HCEC 1CT (cell line): Measurements from ENCODE around the gene AP2A1.

Experiments
- DNase-seq: peaks from one replicate; pipeline ENCODE4 v3.0.0-alpha.2; 2017

Gene AP2A1

DNA sequence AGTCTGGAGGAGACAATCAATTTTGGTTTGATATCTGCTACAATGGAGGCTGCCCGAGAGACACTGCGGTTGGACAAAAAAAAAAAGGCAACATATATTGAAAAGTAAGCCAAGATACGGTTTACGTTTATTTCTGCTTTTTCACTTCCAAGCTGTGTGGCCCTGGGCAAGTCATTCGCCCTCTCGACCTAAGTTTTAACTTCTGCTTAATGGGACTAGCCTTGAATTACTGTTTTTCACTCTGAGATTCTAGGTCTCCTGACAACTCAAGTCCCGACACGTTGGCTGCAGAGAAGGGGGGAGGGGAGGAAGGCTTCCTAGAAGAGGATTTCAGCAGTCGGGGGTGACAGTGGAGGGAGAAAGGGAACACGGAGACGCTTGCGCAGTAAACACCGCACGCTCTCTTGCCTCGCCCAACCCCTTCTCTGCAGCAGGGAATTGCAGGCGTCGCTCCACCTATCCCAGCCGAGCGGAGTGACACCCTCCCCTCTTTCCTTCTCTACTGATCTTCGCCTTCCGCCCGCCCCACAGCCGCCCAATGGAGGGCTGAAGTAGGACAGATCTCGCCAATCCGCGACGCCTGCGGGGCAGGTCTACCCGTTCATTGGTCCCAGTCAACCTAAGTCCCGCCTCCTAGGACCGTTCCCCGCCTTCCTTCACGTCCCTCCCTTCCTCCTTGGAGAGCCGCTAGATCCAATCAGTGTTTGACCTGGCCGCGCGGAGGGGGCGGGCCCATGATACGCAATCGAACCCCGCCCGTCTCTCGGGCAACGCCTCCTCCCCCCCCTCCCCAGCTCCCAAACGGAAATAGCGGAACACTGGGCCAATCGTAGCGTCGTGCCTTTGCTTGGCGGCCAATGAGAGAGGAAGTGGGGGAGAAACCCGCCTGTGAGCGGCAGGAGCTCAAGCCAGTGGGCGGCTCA, 533 bp upstream of the AP2A1 start:
- DNase-seq: peak; percentile 100

DNA sequence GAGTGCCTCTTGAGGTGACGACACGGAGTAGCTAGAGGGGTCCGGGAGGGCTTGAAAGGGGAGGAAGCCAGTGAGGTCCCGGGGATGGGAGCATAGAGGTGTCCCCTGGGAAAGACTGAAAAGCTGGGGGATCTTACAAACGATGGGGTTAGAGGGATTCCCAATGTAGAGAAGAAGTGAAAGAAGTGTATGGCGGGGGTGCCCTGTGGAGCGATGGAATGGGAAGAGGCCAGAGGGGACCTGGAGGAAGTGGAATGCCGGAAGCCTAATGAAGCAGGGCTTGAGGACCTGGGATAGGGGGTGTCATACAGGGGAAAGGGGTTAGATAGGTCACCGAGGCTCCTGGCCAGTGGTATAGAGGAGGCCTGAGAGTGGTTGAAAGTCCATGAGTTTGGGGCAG, 580 bp downstream of the AP2A1 start:
- DNase-seq: peak; percentile 35

DNA sequence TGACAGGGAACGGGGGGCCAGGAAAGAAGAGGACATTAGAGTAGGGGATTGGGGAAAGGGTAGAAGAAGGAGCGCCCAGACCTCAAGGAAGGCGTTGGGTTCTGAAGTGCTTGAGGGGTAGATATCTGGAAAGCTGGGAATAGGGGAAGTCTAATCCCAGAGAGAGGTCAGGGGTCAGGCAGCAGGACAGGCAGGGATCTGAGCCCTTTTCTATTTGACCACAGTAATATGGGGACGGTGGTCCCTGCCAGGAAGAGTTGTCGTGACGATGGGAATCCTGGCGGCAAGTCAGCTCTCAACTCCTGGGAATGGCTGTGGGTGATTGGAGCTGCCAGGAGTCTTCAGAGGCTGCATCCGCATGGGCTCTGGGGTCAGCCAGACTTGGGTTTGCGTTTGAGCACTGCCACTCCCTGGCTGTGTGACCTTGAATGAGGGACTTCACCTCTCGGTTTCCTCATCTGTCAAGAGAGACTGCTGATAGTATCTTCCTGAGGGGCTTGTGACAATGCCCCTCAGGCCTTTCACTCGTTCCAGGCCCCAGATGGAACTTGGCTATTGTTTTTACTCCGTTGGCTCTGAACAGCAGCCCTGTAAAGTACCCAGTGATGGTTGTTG, 1.3 kb downstream of the AP2A1 start:
- no peak for DNase-seq

DNA sequence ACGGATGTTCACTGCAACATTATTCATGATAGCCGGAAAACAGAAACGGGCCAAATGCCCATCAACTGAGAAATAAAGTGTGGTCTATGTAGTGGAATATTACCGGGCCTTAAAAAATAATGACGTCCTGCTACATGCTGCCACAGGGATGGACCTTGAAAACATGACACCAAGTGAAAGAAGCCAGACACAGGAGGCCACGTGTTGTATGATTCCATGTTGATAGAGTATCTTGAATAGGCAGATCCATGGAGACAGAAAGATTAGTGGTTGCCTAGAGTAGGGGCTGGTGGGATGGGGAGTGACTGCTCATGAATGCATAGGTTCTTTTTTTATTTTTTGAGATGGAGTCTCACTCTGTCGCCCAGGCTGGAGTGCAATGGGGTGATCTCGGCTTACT, 3.7 kb downstream of the AP2A1 start:
- DNase-seq: no peak

DNA sequence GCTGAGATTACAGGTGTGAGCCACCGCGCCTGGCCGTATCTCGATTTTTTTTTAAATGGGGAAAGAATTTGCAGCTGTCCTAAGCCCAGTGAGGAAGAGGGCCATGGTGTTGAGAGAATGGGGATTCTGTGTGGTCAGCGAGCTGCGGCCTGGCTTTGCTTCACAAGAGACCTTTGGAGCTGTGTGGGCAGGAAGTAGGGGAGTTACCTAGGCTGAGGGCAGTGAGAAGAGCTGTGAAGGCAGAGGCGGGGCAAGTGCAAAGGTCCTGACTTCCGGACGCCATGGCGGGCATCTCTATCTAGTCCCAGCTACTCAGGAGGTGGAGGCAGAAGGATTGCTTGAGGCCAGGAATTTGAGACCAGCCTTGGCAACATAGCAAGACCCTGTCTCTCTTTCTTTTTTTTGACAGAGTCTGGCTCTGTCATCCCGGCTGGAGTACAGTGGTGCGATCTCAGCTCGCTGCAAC, 4.9 kb downstream of the AP2A1 start:
- no peak for DNase-seq

DNA sequence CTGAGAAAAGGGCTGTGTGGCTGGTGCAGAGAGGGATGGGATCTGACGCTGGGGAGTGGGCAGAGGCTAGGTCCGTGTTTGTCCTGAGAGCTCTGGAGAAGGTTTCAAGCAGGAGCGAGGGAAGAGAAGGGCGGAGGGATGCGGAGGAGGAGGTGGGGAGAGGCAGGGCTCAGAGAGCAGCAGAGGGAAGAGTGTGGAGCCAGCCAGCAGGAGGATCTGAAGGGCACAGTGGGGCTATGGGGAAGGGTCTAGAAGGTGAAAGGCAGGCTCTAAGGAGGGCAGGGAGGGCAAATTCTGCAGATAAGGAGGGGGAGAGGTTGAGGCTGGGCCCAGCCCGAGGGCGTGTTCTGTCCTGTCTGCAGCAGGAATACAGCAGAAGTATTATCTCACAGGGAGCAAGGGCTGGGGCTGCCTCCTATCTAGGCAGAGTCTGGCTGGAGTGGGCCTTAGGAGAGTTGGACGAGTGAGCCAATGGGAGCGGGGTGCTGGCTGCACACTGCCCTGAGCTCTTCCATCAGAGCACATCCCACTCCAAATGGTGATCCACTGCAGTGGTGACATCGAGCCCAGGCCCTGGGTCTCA, 6.1 kb downstream of the AP2A1 start:
- no peak for DNase-seq

DNA sequence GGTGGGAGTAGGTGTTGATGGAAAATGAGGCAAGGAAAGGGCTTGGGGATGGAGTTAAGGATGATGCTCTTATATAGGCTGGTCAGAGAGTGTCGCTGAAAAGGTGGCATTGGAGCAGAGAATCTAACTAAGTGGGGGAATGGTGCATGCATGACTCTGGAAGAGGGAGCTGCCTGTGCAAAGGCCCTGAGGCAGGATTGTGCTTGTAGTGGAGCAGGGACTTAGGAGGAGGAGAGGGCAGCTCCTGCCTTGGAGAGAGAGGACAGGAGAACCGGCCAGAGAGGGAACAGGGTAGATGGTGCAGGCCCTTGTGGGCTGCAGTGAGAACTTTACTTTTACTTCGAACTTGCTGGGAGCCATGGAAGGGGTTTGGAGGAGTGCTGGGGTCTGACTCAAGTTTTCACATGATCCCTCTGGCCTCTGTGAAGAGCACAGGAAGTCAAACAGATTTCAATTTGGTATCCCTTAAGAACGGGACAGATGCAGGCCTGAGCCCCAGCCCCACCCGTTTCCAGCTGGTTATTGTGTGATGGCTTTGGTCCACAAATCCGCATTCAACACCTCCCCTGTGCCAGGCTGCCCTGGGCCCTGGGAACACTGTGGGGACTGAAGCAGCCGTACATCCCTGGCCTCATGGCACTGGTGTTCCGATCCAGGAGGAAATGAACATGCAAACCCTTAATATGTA, 7.0 kb downstream of the AP2A1 start:
- no peak for DNase-seq

DNA sequence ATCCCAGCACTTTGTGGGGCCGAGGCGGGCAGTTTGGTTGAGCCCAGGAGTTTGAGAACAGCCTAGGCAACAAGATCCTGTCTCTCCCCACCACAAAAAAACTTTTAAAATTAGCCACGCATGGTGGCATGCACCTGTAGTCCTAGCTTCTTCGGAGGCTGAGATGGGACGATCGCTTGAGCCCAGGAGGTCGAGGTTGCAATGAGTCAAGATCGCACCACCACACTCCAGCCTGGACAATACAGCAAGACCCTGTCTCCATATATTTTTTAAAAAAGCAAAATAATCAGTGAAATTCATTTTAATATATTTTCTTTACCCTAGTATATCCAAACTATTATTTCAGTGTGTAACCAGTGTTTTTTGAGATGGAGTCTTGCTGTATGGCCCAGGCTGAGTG, 8.2 kb downstream of the AP2A1 start:
- no peak for DNase-seq

DNA sequence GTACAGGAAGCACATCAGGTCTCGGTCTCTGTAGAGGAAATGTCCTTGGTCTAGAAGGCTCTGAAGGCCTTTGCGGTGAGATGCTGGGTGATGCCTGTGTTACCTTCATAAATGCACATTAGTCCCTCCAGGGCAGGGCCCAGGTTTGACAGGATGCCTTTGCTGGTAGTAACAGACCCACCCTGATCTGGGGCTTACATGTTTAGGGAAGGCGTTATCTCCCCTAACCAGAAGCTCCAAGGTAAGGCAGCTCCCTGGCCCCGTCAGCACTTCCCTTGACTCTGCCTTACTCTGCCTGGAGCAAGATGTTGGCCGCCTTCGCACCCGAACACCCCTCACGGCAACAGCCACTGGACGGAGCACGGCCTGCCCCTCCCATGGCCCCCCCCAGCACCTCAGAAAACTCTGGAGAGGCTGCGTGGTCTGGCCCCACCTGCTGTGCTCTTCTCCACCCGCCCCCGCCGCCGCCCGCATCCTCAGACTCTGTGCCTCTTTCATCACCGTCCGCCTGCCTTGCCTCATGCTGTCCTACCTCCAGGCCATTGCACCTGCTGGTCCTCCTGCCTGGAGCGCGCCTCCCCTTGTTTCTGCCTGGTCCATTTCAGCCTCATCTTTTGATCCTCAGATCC, 9.1 kb downstream of the AP2A1 start:
- DNase-seq: no peak

DNA sequence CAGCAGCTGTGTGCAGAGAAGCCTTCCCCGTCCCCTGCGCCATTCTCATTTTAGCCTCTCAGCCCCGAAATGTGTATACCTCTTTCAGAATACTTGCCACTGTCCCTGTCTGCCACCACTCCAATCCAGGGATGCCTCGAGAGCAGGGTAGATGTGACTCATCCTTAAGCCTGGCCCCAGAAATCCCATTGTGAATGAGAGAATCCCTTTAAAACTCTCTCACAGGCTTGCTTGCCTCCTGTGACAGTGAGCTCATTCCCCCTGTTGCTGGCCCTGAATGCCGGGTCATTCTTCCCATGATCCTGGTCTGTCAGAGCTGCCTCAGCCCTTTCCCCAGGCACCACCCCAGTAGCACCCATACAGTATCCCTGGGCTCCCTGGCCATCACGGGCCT, 9.6 kb downstream of the AP2A1 start:
- no peak for DNase-seq

DNA sequence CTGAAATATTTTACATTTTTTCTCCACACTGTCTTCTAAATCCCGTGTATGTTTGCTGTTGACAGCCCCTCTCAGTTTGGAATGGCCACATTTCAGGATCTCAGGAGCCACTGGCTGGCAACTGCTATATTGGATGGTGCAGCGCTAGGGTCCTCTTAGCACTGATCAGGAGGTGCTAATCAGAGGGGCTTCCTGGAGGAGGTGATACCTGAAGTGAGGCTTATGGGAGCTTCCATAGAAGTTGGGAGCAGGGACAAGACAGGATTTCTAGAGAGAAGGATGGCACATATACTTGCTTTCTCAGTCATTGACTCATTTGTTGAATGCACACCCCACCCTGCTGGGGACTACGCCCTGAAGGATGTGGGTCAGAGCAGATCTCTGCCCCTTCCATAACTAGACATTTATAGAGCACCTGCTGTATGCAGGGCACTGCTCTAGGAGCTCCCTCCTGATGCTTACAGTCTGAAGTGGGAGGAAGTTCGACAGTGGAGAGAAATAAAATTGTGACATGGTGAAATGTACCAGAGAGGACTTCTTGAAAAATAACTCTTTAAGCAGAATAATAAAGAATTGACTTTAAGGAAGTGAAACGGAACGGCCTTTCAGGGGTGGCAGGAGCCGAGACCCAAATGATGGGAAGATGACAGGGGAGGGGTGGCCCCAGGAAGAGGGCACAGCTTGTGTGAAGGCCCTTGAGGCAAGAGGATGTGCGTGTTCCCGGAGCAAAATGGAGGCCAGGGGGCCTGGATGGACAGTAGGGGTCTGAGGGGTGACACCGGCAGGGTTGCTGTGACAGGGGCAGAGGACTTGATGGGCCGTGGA, 13.1 kb downstream of the AP2A1 start:
- no peak for DNase-seq

DNA sequence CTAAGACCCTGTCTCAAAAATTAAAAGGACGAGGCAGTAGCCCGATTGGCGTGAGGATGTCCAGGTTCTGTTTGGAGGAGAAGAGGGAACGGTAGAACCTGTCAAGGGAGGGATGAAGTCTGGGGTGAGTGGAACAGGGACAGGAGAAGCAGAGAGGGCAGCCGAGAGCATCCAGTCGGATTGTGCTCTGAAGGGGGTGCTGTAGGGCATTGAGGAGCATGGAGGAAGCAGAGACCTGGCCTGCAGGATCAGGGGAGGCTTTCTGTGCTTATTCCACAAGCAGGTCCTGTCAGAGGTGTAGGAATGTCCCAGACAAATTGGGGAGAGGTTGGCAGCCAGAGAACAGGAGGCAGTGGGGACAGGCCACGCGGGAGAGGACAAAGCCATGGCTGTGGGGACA, 14.1 kb downstream of the AP2A1 start:
- no peak for DNase-seq

DNA sequence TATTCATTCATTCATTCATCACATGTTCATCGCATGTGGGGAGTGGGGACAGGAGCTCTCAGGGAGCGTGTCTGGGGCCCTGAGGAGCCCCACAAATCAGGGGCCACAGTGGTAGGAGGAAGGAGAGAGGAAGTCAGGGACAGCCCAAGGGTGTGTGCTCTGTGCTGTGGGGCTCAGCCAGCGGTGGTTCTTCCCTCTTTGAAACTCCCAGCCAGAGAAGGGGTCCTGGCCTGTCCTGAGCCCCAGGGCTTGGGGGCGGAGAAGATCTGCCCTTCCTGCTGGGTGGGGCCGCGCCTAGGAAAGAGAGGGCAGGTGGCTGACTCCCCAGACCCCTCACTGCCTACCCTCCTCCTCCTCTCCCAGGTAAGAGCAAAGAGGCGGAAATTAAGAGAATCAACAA, 14.6 kb downstream of the AP2A1 start:
- no peak for DNase-seq

DNA sequence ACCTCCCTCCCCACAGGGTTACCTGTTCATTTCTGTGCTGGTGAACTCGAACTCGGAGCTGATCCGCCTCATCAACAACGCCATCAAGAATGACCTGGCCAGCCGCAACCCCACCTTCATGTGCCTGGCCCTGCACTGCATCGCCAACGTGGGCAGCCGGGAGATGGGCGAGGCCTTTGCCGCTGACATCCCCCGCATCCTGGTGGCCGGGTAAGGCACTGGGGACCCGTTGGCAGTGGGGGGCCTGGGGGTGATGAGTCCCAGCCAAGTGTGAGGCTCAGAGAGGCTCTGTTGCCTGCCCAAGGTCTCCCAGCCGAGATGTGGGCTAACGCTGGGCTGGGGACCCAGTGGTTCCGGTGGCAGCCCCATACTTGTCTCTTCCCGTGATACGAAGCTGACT, 15.7 kb downstream of the AP2A1 start:
- no peak for DNase-seq

DNA sequence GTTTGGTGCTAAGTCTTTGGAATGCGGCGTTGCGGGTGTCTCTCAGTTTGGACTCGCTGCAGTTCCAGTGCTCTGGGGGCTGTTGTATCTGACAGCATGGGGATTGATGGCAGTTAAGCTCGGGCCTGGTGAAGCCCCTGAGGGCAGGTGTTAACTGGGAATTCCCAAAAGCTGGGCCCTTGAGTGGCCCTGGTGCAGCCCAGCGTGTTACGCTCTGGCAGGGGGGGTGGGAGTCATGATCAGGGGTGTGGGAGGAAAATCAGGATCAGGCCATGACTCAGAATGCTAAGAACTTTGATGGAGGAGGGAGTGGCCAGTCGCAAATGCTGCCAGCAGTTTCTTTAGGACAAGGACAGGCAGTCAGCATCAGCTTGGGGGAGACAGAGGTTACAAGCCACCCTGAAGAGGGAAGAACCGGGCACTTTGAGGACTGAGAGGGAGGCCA, 19.6 kb downstream of the AP2A1 start:
- DNase-seq: no peak

DNA sequence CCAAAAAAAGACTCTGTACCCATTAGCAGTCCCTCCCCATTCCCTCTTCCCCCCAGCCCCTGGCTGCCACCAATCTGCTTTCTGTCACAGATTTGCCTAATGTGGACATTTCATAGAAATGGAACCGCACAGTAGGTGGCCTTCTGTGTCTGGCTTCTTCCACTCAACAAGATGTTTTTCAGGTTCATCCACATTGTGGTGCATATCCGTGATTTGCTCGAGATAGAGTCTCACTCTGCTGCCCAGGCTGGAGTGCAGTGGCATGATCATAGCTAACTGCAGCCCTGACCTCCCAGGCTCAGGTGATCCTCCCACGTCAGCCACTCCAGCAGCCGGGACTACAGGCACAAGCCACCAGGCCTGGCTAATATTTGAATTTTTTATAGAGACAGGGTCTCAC, 20.9 kb downstream of the AP2A1 start:
- DNase-seq: no peak

DNA sequence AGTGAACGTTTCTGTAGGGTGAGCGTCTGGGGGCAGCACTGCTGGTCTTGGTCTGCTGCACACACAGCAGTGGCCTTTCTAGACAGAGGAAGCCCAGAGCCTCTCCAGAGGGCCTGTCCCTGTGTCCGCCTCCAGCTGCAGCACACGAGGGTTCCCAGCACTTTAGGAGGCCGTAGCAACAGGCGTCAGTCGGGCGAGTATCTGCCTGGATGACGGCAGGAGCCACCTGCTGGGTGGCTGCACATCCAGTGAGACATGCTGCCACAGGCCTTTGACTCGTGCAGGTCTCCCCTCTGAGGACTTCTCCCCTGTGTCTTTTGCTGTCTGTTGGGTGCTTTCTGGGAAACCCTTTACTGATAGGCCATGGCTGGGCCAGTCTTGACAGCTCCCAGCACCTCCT, 22.1 kb downstream of the AP2A1 start:
- no peak for DNase-seq

DNA sequence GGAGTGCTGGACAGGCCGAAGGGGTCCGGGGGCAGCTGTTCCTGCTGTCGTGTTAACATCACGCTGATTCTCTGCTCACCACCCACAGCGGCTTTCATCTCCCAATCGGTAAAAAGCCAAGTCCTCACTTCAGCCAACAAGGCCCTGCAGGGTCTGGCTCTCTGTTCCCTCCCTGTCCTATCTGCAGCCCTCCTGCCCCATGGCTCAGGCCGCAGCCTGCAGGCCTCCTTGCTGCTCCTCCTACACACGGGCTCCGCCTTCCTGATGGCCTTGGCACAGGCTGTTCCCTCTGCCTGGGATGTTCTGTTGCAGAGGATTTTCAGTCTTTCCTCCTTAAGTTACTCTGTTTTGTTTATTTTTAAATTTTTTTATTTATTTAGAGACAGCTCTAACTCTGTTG, 24.1 kb downstream of the AP2A1 start:
- no peak for DNase-seq

DNA sequence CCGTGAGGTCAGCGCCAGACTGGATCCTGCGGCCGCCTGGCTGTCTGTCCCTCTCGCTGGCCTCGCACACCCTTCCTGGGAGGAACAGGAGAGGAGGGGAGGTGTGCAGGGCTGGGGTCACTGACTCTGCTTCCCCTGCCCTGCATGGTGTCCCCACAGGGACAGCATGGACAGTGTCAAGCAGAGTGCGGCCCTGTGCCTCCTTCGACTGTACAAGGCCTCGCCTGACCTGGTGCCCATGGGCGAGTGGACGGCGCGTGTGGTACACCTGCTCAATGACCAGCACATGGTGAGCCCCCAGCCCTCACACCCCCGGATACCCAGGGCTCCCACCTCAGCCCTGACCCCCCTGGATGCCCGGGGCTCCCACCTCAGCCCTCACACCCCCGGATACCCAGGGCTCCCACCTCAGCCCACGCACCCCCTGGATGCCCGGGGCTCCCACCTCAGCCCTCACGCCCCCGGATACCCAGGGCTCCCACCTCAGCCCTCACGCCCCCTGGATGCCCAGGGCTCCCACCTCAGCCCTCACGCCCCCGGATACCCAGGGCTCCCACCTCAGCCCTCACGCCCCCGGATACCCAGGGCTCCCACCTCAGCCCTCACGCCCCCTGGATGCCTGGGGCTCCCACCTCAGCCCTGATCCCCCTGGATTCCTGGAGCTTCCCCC, 25.1 kb downstream of the AP2A1 start:
- DNase-seq: no peak

DNA sequence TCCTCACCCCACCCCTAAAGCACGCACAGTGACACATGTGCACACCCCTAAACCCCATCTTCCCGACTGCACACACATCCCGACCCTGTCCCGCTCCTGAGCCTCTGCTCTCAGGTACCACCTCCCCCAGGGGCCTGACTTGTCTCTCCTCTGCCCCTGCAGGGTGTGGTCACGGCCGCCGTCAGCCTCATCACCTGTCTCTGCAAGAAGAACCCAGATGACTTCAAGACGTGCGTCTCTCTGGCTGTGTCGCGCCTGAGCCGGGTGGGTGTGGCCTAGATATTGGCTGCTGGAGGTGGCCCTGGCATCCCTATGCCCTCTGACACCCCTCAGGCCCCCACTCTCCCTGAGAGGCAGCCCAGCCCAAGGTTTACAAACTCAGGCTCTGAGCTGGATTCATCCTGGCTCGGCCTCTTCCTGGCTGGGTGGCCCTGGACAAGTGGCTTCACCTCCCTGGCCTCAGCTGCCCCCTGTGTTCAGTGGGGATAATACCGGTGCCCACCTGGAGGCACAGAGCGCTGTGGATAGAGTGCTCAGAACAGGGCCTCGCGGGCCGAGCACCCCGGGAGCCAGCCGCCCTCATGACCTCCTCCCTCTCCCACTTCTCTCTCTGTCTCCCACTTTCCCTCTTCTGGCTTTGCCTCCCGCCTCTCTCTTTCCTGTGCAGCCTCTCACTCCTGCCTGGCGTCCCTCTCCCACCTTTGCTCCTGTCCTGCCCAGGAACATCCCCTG, 26.2 kb downstream of the AP2A1 start:
- DNase-seq: no peak

DNA sequence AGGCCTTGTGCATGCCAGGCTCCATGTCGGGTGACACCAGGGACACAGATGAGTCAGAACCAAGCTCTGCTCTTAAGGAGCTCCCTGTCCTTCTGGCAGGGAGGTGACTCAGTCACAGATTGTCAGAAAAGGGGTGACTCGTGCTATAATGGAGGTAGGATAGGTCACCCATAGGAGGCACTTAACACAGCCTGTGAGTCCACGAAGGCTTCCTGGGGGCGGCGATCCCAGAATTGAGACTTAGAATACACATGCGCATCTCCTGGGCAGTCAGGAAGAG, 26.7 kb downstream of the AP2A1 start:
- peak; percentile 49 for DNase-seq
